Activated CD8-positive, alpha-beta memory T cell treated with anti-CD3 and anti-CD28 coated beads, Interleukin-2, amount 50 U/mL, for 1 hour (primary cell): ENCODE results near the gene VWDE.

ENCODE experiments used
- DNase-seq: peaks from one replicate; pipeline ENCODE4 v3.0.0-alpha.2; 2020; ENCODE audit errors: extremely low read depth

The VWDE gene

DNA sequence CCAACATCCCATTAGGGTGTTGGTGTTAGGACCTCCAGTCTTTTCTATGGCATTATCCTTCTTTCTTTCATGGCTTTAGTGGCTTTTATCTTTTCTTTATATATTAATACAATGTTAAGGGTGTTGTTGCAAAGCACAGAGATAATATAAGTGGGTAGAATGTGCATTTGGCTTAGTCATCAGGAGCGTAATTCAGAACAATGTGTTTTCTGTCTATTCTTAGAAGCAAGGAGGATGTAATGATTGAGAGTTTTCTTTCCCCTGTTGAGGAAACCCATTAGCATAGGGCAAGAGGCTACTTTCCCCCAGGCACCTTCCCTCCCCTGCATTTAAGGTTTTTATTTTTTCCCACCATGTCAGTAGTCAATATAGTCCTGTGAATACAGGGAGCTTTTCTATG lies 112.9 kb downstream of the VWDE start:
- DNase-seq: no peak

DNA sequence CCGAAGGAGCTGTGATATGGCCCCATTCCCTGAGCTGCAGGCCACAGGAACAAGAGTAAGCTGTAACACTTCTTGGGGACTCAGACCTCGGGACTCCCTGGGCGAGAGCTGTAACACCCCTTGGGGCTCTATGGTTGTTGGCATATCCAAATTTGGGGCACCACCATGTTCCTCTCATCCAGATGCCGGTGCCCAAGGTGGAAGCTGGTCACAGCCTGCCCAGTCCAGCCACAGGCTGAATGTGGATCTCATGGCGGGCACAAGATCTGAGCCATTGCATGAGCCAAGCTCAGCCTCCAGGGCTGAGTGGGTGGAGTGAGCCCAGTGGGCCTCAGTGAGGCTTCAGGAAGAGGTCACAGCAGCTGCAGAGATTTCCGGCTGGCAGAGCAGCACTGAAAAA lies 113.7 kb downstream of the VWDE start:
- DNase-seq: no peak

GRCh38 chr7:12287901-12288300 lies 115.8 kb downstream of the VWDE start:
- DNase-seq: no peak

- DNase-seq: no peak
Observed at GRCh38 chr7:12281038-12281437, 122.6 kb downstream of the VWDE start.
